VCaP (cell line): Measurements from ENCODE around the gene PYGO1.

Experiments used
- H3K27ac ChIP-seq: fragments of 450-650 bp; 2 replicates; pipeline ENCODE4 v1.5.1; 2017
- CTCF ChIP-seq: fragments of 450-650 bp; conservative IDR thresholded peaks from 2 replicates; pipeline ENCODE4 v1.5.1; 2017; ENCODE audit warnings: mild to moderate bottlenecking, moderate library complexity

PYGO1 gene

GRCh38 chr15:55573224-55573623 is 14.9 kb downstream of the PYGO1 start:
- H3K27ac ChIP-seq = no peak overlapping the region
- no peak for TF ChIP-seq CTCF

GRCh38 chr15:55564347-55565145 is 23.6 kb downstream of the PYGO1 start:
- TF ChIP-seq CTCF = no peak; the same call in 1 of the 2 replicates

GRCh38 chr15:55562601-55563000 is 25.5 kb downstream of the PYGO1 start:
- H3K27ac ChIP-seq = no peak overlapping the region
- no peak for TF ChIP-seq CTCF

More at GRCh38 chr15:55564347-55565145, 23.6 kb downstream of the PYGO1 start:
- no peak overlapping the region for H3K27ac ChIP-seq

GRCh38 chr15:55555089-55555488 is 33.1 kb downstream of the PYGO1 start:
- H3K27ac ChIP-seq = no peak overlapping the region
- TF ChIP-seq CTCF = no peak

GRCh38 chr15:55552926-55553325 is 35.2 kb downstream of the PYGO1 start:
- no peak for TF ChIP-seq CTCF
- H3K27ac ChIP-seq = no peak overlapping the region

- H3K27ac ChIP-seq = no peak overlapping the region
- TF ChIP-seq CTCF = no peak
Observed at GRCh38 chr15:55552451-55552850, 35.7 kb downstream of the PYGO1 start.

GRCh38 chr15:55549305-55549704 is 38.8 kb downstream of the PYGO1 start:
- no peak for TF ChIP-seq CTCF
- no peak overlapping the region for H3K27ac ChIP-seq
